H9 (cell line): ENCODE data around the gene IZUMO4. TPM values are rescaled to one million over a fixed set of nuclear protein-coding genes. Genes with fewer than 3 reads are reported as not detected.

Source experiments
- DNase-seq: peaks from one replicate; pipeline ENCODE4 v3.0.0-alpha.2; 2017
- H2AFZ ChIP-seq: one replicate; pipeline ENCODE4 v1.6.1; 2013; ENCODE audit warnings: mild to moderate bottlenecking, low read length, control low read depth, moderate library complexity
- H2AK5ac ChIP-seq: 2 replicates; pipeline ENCODE4 v1.6.1; 2013; ENCODE audit warnings: low read length, control low read depth, mixed read lengths; ENCODE audit not compliant: insufficient read length
- H2BK120ac ChIP-seq: one replicate; pipeline ENCODE4 v1.6.1; 2013; ENCODE audit warnings: low read depth, mild to moderate bottlenecking, low read length, control low read depth, inconsistent platforms; ENCODE audit not compliant: poor library complexity, severe bottlenecking
- H2BK12ac ChIP-seq: 2 replicates; pipeline ENCODE4 v1.6.1; 2013; ENCODE audit warnings: low read length, control low read depth, mixed read lengths, low read depth; ENCODE audit not compliant: insufficient read length
- H2BK15ac ChIP-seq: 2 replicates; pipeline ENCODE4 v1.6.1; 2013; ENCODE audit warnings: low read depth, low read length, control low read depth
- H2BK20ac ChIP-seq: one replicate; pipeline ENCODE4 v1.6.1; 2013; ENCODE audit warnings: low read depth, mild to moderate bottlenecking, low read length, control low read depth, inconsistent platforms; ENCODE audit not compliant: poor library complexity, severe bottlenecking
- H2BK5ac ChIP-seq: 2 replicates; pipeline ENCODE4 v1.6.1; 2013; ENCODE audit warnings: low read length, control low read depth, mixed read lengths; ENCODE audit not compliant: insufficient read length
- H3K14ac ChIP-seq: 2 replicates; pipeline ENCODE4 v1.6.1; 2013; ENCODE audit warnings: low read length, control low read depth; ENCODE audit not compliant: insufficient read depth
- H3K18ac ChIP-seq: 2 replicates; pipeline ENCODE4 v1.6.1; 2013; ENCODE audit warnings: low read depth, mild to moderate bottlenecking, mixed read lengths, low read length, control low read depth; ENCODE audit not compliant: insufficient read length
- H3K23ac ChIP-seq: 2 replicates; pipeline ENCODE4 v1.6.1; 2013; ENCODE audit warnings: low read length, control low read depth, mixed read lengths, low read depth; ENCODE audit not compliant: insufficient read length
- H3K23me2 ChIP-seq: 2 replicates; pipeline ENCODE4 v1.6.1; 2013; ENCODE audit warnings: low read depth, mild to moderate bottlenecking, mixed read lengths, low read length, control low read depth; ENCODE audit not compliant: insufficient read length, poor library complexity, severe bottlenecking
- H3K27ac ChIP-seq: 2 replicates; pipeline ENCODE4 v1.5.1; 2013; ENCODE audit warnings: low read length, control low read depth, mixed read lengths, low read depth; ENCODE audit not compliant: insufficient read length
- H3K27me3 ChIP-seq: 2 replicates; pipeline ENCODE4 v1.6.1; 2013; ENCODE audit warnings: low read length, control low read depth, inconsistent platforms; ENCODE audit not compliant: insufficient read depth
- H3K4ac ChIP-seq: 2 replicates; pipeline ENCODE4 v1.6.1; 2013; ENCODE audit warnings: low read depth, mild to moderate bottlenecking, control low read depth, inconsistent platforms, low read length, moderate library complexity
- H3K4me1 ChIP-seq: 2 replicates; pipeline ENCODE4 v1.6.1; 2013; ENCODE audit warnings: low read length, control low read depth, inconsistent platforms; ENCODE audit not compliant: insufficient read depth
- H3K4me2 ChIP-seq: 2 replicates; pipeline ENCODE4 v1.6.1; 2013; ENCODE audit warnings: low read length, control low read depth, mixed read lengths; ENCODE audit not compliant: insufficient read length, insufficient read depth
- H3K56ac ChIP-seq: 2 replicates; pipeline ENCODE4 v1.6.1; 2013; ENCODE audit warnings: low read depth, mild to moderate bottlenecking, mixed read lengths, low read length, control low read depth; ENCODE audit not compliant: insufficient read length
- H3K79me1 ChIP-seq: 2 replicates; pipeline ENCODE4 v1.6.1; 2013; ENCODE audit warnings: low read depth, mild to moderate bottlenecking, moderate library complexity, low read length, control low read depth, inconsistent platforms; ENCODE audit not compliant: insufficient read depth, poor library complexity, severe bottlenecking
- H3K79me2 ChIP-seq: 2 replicates; pipeline ENCODE4 v1.6.1; 2013; ENCODE audit warnings: low read length, control low read depth, inconsistent platforms; ENCODE audit not compliant: insufficient read depth
- H3K9ac ChIP-seq: 2 replicates; pipeline ENCODE4 v1.6.1; 2013; ENCODE audit warnings: low read length, control low read depth, mixed read lengths; ENCODE audit not compliant: insufficient read length; ENCODE audit errors: extremely low read depth
- H3K9me3 ChIP-seq: one replicate; pipeline ENCODE4 v1.6.1; 2013; ENCODE audit warnings: low read depth, low read length, inconsistent platforms; ENCODE audit not compliant: control insufficient read depth
- H3T11ph ChIP-seq: one replicate; pipeline ENCODE4 v1.6.1; 2013; ENCODE audit warnings: mild to moderate bottlenecking, low read length, control low read depth, inconsistent platforms
- H4K20me1 ChIP-seq: one replicate; pipeline ENCODE4 v1.6.1; 2013; ENCODE audit not compliant: control insufficient read depth, insufficient read length, insufficient read depth
- H4K5ac ChIP-seq: 2 replicates; pipeline ENCODE4 v1.6.1; 2013; ENCODE audit warnings: low read depth, mild to moderate bottlenecking, mixed read lengths, low read length, control low read depth; ENCODE audit not compliant: insufficient read length
- H4K8ac ChIP-seq: replicated peaks from 2 replicates; pipeline ENCODE4 v1.6.1; 2013; ENCODE audit warnings: low read length, control low read depth, mixed read lengths, low read depth; ENCODE audit not compliant: insufficient read length
- H4K91ac ChIP-seq: 2 replicates; pipeline ENCODE4 v1.6.1; 2013; ENCODE audit warnings: low read depth, mild to moderate bottlenecking, moderate library complexity, mixed read lengths, low read length, control low read depth; ENCODE audit not compliant: insufficient read length
- H3K27ac Mint-ChIP-seq, 3 experiments: 2 replicates in 2 of 3; 3 replicates in 1 of 3; pipeline ENCODE4 v1.8.0; 2020 to 2021; ENCODE audit warnings: mixed read lengths in 3 of 3, mild to moderate bottlenecking in 1 of 3, moderate library complexity in 1 of 3
- H3K27me3 Mint-ChIP-seq: 2 replicates; pipeline ENCODE4 v1.8.0; 2021; ENCODE audit warnings: low read depth, mild to moderate bottlenecking, moderate library complexity, mixed read lengths
- H3K36me3 Mint-ChIP-seq, 3 experiments: 2 replicates in 2 of 3; 3 replicates in 1 of 3; pipeline ENCODE4 v1.8.0; 2020 to 2021; ENCODE audit warnings: low read depth in 3 of 3, mixed read lengths in 3 of 3; ENCODE audit not compliant: insufficient read depth in 1 of 3
- H3K4me1 Mint-ChIP-seq, 2 experiments: 2 replicates each; pipeline ENCODE4 v1.8.0; 2020; ENCODE audit warnings: mixed read lengths in 2 of 2
- H3K4me3 Mint-ChIP-seq, 2 experiments: 2 replicates in 1 of 2; 3 replicates in 1 of 2; pipeline ENCODE4 v1.8.0; 2020 to 2021; ENCODE audit warnings: mild to moderate bottlenecking in 2 of 2, mixed read lengths in 2 of 2, moderate library complexity in 1 of 2
- H3K9me3 Mint-ChIP-seq, 2 experiments: 2 replicates in 1 of 2; 3 replicates in 1 of 2; pipeline ENCODE4 v1.8.0; 2020; ENCODE audit warnings: mild to moderate bottlenecking in 2 of 2, mixed read lengths in 2 of 2, moderate library complexity in 1 of 2
- CTCF ChIP-seq: fragments of 200-600 bp; sonication (generic); conservative IDR thresholded peaks from 3 replicates; pipeline ENCODE4 v1.8.0; 2021; ENCODE audit warnings: antibody characterized with exemption, mild to moderate bottlenecking
- WGBS: extraction: QIAGEN DNeasy Blood & Tissue Kit; methylation state at CpG from one replicate; pipeline ENCODE4 v1.1.7; 2013; ENCODE audit warnings: missing lambda C conversion rate, low lambda C conversion rate, mixed read lengths; ENCODE audit not compliant: insufficient read length; ENCODE audit errors: extremely low coverage; 5-methylcytosine and 5-hydroxymethylcytosine counted together
- total RNA-seq: library from RNA; stranded (reverse); gene quantifications from 2 replicates; pipeline ENCODE4 v1.2.1, GENCODE V29; 2021

Gene IZUMO4
- total RNA-seq, 1 experiment from 2014 or later = 2.1 TPM

GRCh38 chr19:2051773-2052704 is 44.7 kb upstream of the IZUMO4 start:
- Histone ChIP-seq H3K4me2 (peak overlapping the region; percentile 34), H3K27ac (no peak overlapping the region), H3K23ac (no peak overlapping the region), H4K8ac (no peak overlapping the region), H3K79me2 (peaks cover 11% of the 10 kb centered on the region; the same call in 1 of the 2 replicates), H2BK20ac (no peak overlapping the region), H3K9ac (no peak overlapping the region), H4K20me1 (no peaks in the 10 kb centered on the region), H2AK5ac (no peak overlapping the region), H3K9me3 (no peaks in the 10 kb centered on the region), H3K23me2 (peaks cover 9% of the 10 kb centered on the region), H3K4ac (no peak overlapping the region), H4K5ac (no peak overlapping the region), H3K4me1 (no peaks in the 10 kb centered on the region), H2BK5ac (no peak overlapping the region), H3K27me3 (no peaks in the 10 kb centered on the region), H3K56ac (no peak overlapping the region), H3K14ac (0 out of 2 replicates have a peak overlapping the region, but pooled peaks have one; percentile 41), H2BK120ac (no peak overlapping the region), H3K79me1 (peaks cover 3% of the 10 kb centered on the region), H2BK12ac (no peak overlapping the region), H4K91ac (peak overlapping the region; percentile 15), H2BK15ac (no peak overlapping the region), H3T11ph (no peak overlapping the region), H3K18ac (peak overlapping the region; percentile 9), H2AFZ (no peak overlapping the region)
- Mint-ChIP-seq H3K36me3 (no peaks in the 10 kb centered on the region), H3K27ac (peak overlapping the region in 2 of 3 experiments; percentile 76 to 91; a peak in 4 of 7 replicates), H3K4me3 (peak overlapping the region; percentile 61 to 79), H3K27me3 (no peaks in the 10 kb centered on the region), H3K4me1 (peaks cover 7 to 18% of the 10 kb centered on the region in 2 experiments; a peak in 3 of 4 replicates), H3K9me3 (no peaks in the 10 kb centered on the region)
- peak; percentile 30 for DNase-seq
- no peak for TF ChIP-seq CTCF
- WGBS = no CpG with 5 or more reads among the region's 18 CpGs
